Uterus (tissue), 4 donors: ENCODE data around the gene C1QTNF5. TPM values are rescaled to one million over a fixed set of nuclear protein-coding genes. Genes with fewer than 3 reads are reported as not detected.

Experiments used
- DNase-seq, 2 donors: peaks; one replicate each; pipeline ENCODE4 v3.0.0-alpha.2; 2019 to 2020
- H3K27ac ChIP-seq, 2 donors: fragments of 200-600 bp; sonication (generic); 1 replicate in 1 of 2; 2 replicates in 1 of 2; pipeline ENCODE4 v1.5.1; 2016 to 2018
- H3K27me3 ChIP-seq, 2 donors: fragments of 200-600 bp; sonication (generic); one replicate each; pipeline ENCODE4 v1.5.1; 2018 to 2019; ENCODE audit warnings: control low read depth in 1 of 2
- H3K36me3 ChIP-seq, 2 donors: fragments of 200-600 bp; sonication (generic); one replicate each; pipeline ENCODE4 v1.5.1; 2019; ENCODE audit warnings: control low read depth in 1 of 2
- H3K4me1 ChIP-seq, 2 donors: fragments of 200-600 bp; sonication (generic); one replicate each; pipeline ENCODE4 v1.5.1; 2018 to 2019; ENCODE audit warnings: control low read depth in 1 of 2
- H3K4me3 ChIP-seq, 2 donors: fragments of 200-600 bp; sonication (generic); 1 replicate in 1 of 2; 2 replicates in 1 of 2; pipeline ENCODE4 v1.5.1; 2018 to 2019; ENCODE audit warnings: mild to moderate bottlenecking in 1 of 2
- H3K9me3 ChIP-seq, 2 donors: fragments of 200-600 bp; sonication (generic); one replicate each; pipeline ENCODE4 v1.5.1; 2019; ENCODE audit warnings: control low read depth in 1 of 2
- POLR2A ChIP-seq, 2 donors: fragments of 450-650 bp; IDR thresholded peaks; one replicate each; pipeline ENCODE4 v1.6.1; 2016; ENCODE audit warnings: antibody characterized with exemption in 2 of 2, mild to moderate bottlenecking in 1 of 2, moderate library complexity in 1 of 2
- intact Hi-C: fragments of 100-400 bp; cut with DNase I; formaldehyde crosslinking; loops from one replicate; pipeline ENCODE4 v1.15.1; 2023; ENCODE audit warnings: low total_unique reads
- total RNA-seq, 4 donors: library from RNA; depleted of rRNA in 3 of 4; stranded (reverse); fragments of >200 nt in 3 of 4; gene quantifications; one replicate each; pipeline versions ENCODE4 v1.1.0 to v1.2.4, GENCODE V29; 2014 to 2023
- TF ChIP-seq, protein P1 (sequence below), 4 experiments: fragments of 200-600 bp in 2 of 4; fragments of 450-650 bp in 2 of 4; sonication (generic) in 2 of 4; IDR thresholded peaks; one replicate each; pipeline ENCODE4 v1.5.1; 2016 to 2019; ENCODE audit warnings: antibody characterized with exemption in 4 of 4, mild to moderate bottlenecking in 2 of 4, moderate library complexity in 1 of 4
- donor health status: DM: yes; HTN: yes; CAD: no.

C1QTNF5 gene
- total RNA-seq, 4 donors from 2014 or later, result 6.5 to 40.2 (median 35.7) TPM

GRCh38 chr11:119382101-119382500, 41.4 kb upstream of the C1QTNF5 start:
- H3K4me1 ChIP-seq, result no peaks in the 10 kb centered on the region
- TF ChIP-seq, protein P1, sequence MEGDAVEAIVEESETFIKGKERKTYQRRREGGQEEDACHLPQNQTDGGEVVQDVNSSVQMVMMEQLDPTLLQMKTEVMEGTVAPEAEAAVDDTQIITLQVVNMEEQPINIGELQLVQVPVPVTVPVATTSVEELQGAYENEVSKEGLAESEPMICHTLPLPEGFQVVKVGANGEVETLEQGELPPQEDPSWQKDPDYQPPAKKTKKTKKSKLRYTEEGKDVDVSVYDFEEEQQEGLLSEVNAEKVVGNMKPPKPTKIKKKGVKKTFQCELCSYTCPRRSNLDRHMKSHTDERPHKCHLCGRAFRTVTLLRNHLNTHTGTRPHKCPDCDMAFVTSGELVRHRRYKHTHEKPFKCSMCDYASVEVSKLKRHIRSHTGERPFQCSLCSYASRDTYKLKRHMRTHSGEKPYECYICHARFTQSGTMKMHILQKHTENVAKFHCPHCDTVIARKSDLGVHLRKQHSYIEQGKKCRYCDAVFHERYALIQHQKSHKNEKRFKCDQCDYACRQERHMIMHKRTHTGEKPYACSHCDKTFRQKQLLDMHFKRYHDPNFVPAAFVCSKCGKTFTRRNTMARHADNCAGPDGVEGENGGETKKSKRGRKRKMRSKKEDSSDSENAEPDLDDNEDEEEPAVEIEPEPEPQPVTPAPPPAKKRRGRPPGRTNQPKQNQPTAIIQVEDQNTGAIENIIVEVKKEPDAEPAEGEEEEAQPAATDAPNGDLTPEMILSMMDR (IDR thresholded peaks at IDR 0.05), result no peak
- TF ChIP-seq POLR2A (IDR thresholded peaks at IDR 0.05), result no peak
- DNase-seq, result no peak
- peak overlapping the region; percentile 12 to 75 for H3K27ac ChIP-seq
- no peaks in the 10 kb centered on the region for H3K27me3 ChIP-seq
- no peaks in the 10 kb centered on the region for H3K36me3 ChIP-seq
- no peaks in the 10 kb centered on the region for H3K9me3 ChIP-seq
- intact Hi-C loops, result no loop called here
- peak overlapping the region; percentile 38 to 41 for H3K4me3 ChIP-seq

- DNase-seq, result peak; percentile 96 to 98
- Histone ChIP-seq H3K4me1 (no peaks in the 10 kb centered on the region), H3K9me3 (no peaks in the 10 kb centered on the region), H3K36me3 (no peaks in the 10 kb centered on the region), H3K4me3 (peak within 1 kb of the TSS; percentile 38 to 41), H3K27me3 (no peaks in the 10 kb centered on the region), H3K27ac (peak within 1 kb of the TSS; percentile 74 to 75)
- TF ChIP-seq, protein P1 (IDR thresholded peaks at IDR 0.05), result peak; percentile 87 to 98 (median 93)
- peak; percentile 65 for TF ChIP-seq POLR2A (IDR thresholded peaks at IDR 0.05)
- intact Hi-C loops, result no loop called here
Measured at GRCh38 chr11:119381181-119381988, 40.7 kb upstream of the C1QTNF5 start, which contains the start of gene USP2. TSS of gene USP2 (minus strand) at chr11:119381690. CDS start at chr11:119373480, 8,210 bp downstream.

GRCh38 chr11:119380827-119381180, 40.1 kb upstream of the C1QTNF5 start:
- no peaks in the 10 kb centered on the region for H3K4me1 ChIP-seq
- no peak for TF ChIP-seq POLR2A (IDR thresholded peaks at IDR 0.05)
- TF ChIP-seq, protein P1 (IDR thresholded peaks at IDR 0.05), result no peak
- no peaks in the 10 kb centered on the region for H3K9me3 ChIP-seq
- H3K4me3 ChIP-seq, result peak overlapping the region; percentile 38 to 41
- H3K27me3 ChIP-seq, result no peaks in the 10 kb centered on the region
- peak overlapping the region; percentile 74 to 75 for H3K27ac ChIP-seq
- H3K36me3 ChIP-seq, result no peaks in the 10 kb centered on the region
- no peak for DNase-seq
- intact Hi-C loops, result no loop called here

GRCh38 chr11:119380160-119380826, 39.6 kb upstream of the C1QTNF5 start:
- Histone ChIP-seq H3K27me3 (no peaks in the 10 kb centered on the region), H3K27ac (peak overlapping the region in 1 of 2 donors; percentile 74), H3K4me1 (peaks cover 2% of the 10 kb centered on the region in 2 donors), H3K4me3 (no peak overlapping the region), H3K36me3 (no peaks in the 10 kb centered on the region), H3K9me3 (no peaks in the 10 kb centered on the region)
- TF ChIP-seq, protein P1 (IDR thresholded peaks at IDR 0.05), result no peak
- TF ChIP-seq POLR2A (IDR thresholded peaks at IDR 0.05), result no peak
- intact Hi-C loops, result no loop called here
- DNase-seq, result no peak
